Stimulated activated memory B cell treated with anti-CD40 and anti-IgM and Interleukin-4, amounts not matched to agents 10 μg/mL and 1 μg/mL and 100 μg/mL, for 72 hours (primary cell): ENCODE measurements around the gene RAPSN.

Experiments
- ATAC-seq: fragments of 150-1000 bp; cut with Tn5 transposase; 2 replicates; pipeline ENCODE4 v1.10.0; 2021
- H3K27ac Mint-ChIP-seq: one replicate; pipeline ENCODE4 v1.8.0; 2022; ENCODE audit warnings: mild to moderate bottlenecking, mixed read lengths
- H3K27me3 Mint-ChIP-seq: one replicate; pipeline ENCODE4 v1.8.0; 2022; ENCODE audit warnings: mixed read lengths
- H3K36me3 Mint-ChIP-seq: one replicate; pipeline ENCODE4 v1.8.0; 2022; ENCODE audit warnings: mixed read lengths
- H3K4me1 Mint-ChIP-seq: one replicate; pipeline ENCODE4 v1.8.0; 2022; ENCODE audit warnings: mixed read lengths
- H3K4me3 Mint-ChIP-seq: one replicate; pipeline ENCODE4 v1.8.0; 2022; ENCODE audit warnings: mild to moderate bottlenecking, moderate library complexity, mixed read lengths
- H3K9me3 Mint-ChIP-seq: one replicate; pipeline ENCODE4 v1.8.0; 2022; ENCODE audit warnings: mixed read lengths

Gene RAPSN

DNA sequence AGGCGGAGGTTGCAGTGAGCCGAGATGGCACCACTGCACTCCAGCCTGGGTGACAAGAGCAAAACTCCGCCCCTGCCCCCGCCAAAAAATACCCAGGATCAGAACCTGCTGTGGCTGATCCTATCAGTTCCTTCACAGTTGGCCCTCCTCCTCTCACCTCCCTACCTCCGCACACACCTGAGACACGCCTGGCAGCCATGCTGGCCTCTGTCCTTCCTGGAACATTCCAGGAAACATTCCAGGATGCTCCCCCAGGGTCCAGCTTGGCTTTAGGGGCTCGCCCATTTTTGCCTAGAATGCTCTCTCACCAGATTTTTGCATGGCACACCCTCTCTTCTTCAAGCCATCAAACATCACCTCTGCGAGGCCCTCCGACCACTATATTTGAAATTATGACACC, 2.1 kb downstream of the RAPSN start:
- H3K4me1 Mint-ChIP-seq = no peaks in the 10 kb centered on the region
- H3K36me3 Mint-ChIP-seq = no peaks in the 10 kb centered on the region
- no peaks in the 10 kb centered on the region for H3K9me3 Mint-ChIP-seq
- H3K27ac Mint-ChIP-seq = no peak overlapping the region
- no peak for ATAC-seq
- no peak overlapping the region for H3K4me3 Mint-ChIP-seq
- H3K27me3 Mint-ChIP-seq = no peaks in the 10 kb centered on the region

GRCh38 chr11:47445840-47446239, 3.1 kb downstream of the RAPSN start:
- no peaks in the 10 kb centered on the region for H3K36me3 Mint-ChIP-seq

DNA sequence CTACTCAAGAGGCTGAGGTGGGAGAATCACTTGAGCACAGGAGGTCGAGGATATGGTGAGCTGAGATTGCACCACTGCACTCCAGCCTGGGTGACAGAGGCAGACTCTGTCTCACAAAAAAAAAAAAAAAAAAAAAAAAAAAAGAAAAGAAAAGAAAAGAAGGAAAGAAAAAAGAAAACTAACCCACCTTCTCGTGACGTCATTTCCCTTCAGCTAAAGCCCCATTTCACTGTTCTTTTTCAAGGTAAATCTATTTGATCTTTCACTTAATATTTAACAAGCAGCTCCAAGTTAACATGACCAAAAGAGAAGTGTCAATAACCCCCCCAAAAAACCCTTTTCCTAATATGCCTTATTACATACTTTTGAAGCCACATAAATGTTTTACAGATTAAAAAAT, 5.1 kb downstream of the RAPSN start:
- H3K36me3 Mint-ChIP-seq = no peaks in the 10 kb centered on the region
- H3K4me1 Mint-ChIP-seq = no peaks in the 10 kb centered on the region
- ATAC-seq = no peak
- no peaks in the 10 kb centered on the region for H3K9me3 Mint-ChIP-seq
- H3K27ac Mint-ChIP-seq = no peak overlapping the region
- H3K4me3 Mint-ChIP-seq = no peak overlapping the region
- no peaks in the 10 kb centered on the region for H3K27me3 Mint-ChIP-seq

More at GRCh38 chr11:47445840-47446239, 3.1 kb downstream of the RAPSN start:
- Mint-ChIP-seq H3K4me3 (no peak overlapping the region), H3K27ac (no peak overlapping the region), H3K4me1 (no peaks in the 10 kb centered on the region), H3K9me3 (no peaks in the 10 kb centered on the region), H3K27me3 (no peaks in the 10 kb centered on the region)
- ATAC-seq = no peak

- H3K4me1 Mint-ChIP-seq = no peaks in the 10 kb centered on the region
- H3K27me3 Mint-ChIP-seq = no peaks in the 10 kb centered on the region
- H3K4me3 Mint-ChIP-seq = no peak overlapping the region
- no peak for ATAC-seq
- H3K9me3 Mint-ChIP-seq = no peaks in the 10 kb centered on the region
- H3K27ac Mint-ChIP-seq = no peak overlapping the region
- H3K36me3 Mint-ChIP-seq = no peaks in the 10 kb centered on the region
Measured at GRCh38 chr11:47443028-47443700, 5.8 kb downstream of the RAPSN start.

- H3K27ac Mint-ChIP-seq = no peak overlapping the region
- H3K4me3 Mint-ChIP-seq = no peak overlapping the region
- H3K9me3 Mint-ChIP-seq = no peaks in the 10 kb centered on the region
- no peaks in the 10 kb centered on the region for H3K27me3 Mint-ChIP-seq
- H3K4me1 Mint-ChIP-seq = no peaks in the 10 kb centered on the region
- no peaks in the 10 kb centered on the region for H3K36me3 Mint-ChIP-seq
- no peak for ATAC-seq
Measured at GRCh38 chr11:47442514-47442913, 6.4 kb downstream of the RAPSN start.

GRCh38 chr11:47441421-47441820, 7.5 kb downstream of the RAPSN start:
- Mint-ChIP-seq H3K9me3 (no peaks in the 10 kb centered on the region), H3K4me1 (no peaks in the 10 kb centered on the region), H3K36me3 (no peaks in the 10 kb centered on the region), H3K27ac (no peak overlapping the region), H3K4me3 (no peak overlapping the region), H3K27me3 (no peaks in the 10 kb centered on the region)
- no peak for ATAC-seq

DNA sequence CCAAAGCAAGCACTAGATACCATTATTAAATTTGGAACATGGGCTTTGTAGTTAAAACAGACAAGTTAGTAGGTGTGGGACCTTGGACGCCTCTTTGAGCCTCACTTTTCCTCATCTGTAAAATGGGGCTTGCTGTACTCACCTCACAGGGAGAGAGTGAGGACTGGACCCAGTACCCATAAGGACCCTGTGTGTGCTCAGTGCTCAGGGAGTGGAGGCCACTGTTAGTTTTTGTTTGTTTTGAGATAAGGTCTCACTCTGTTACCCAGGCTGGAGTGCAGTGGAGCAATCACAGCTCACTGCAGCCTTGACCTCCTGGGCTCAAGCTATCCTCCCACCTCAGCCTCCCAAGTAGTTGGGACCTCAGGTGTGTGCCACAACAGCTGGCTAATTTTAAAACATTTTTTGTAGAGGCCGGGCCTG, 8.9 kb downstream of the RAPSN start:
- H3K36me3 Mint-ChIP-seq = no peaks in the 10 kb centered on the region
- no peaks in the 10 kb centered on the region for H3K27me3 Mint-ChIP-seq
- no peaks in the 10 kb centered on the region for H3K9me3 Mint-ChIP-seq
- no peak overlapping the region for H3K27ac Mint-ChIP-seq
- H3K4me3 Mint-ChIP-seq = no peak overlapping the region
- ATAC-seq = no peak
- no peaks in the 10 kb centered on the region for H3K4me1 Mint-ChIP-seq

- no peaks in the 10 kb centered on the region for H3K9me3 Mint-ChIP-seq
- no peaks in the 10 kb centered on the region for H3K27me3 Mint-ChIP-seq
- H3K27ac Mint-ChIP-seq = no peak overlapping the region
- no peak overlapping the region for H3K4me3 Mint-ChIP-seq
- H3K4me1 Mint-ChIP-seq = no peaks in the 10 kb centered on the region
- H3K36me3 Mint-ChIP-seq = no peaks in the 10 kb centered on the region
- ATAC-seq = no peak
Measured at GRCh38 chr11:47438721-47439120, 10.2 kb downstream of the RAPSN start.

DNA sequence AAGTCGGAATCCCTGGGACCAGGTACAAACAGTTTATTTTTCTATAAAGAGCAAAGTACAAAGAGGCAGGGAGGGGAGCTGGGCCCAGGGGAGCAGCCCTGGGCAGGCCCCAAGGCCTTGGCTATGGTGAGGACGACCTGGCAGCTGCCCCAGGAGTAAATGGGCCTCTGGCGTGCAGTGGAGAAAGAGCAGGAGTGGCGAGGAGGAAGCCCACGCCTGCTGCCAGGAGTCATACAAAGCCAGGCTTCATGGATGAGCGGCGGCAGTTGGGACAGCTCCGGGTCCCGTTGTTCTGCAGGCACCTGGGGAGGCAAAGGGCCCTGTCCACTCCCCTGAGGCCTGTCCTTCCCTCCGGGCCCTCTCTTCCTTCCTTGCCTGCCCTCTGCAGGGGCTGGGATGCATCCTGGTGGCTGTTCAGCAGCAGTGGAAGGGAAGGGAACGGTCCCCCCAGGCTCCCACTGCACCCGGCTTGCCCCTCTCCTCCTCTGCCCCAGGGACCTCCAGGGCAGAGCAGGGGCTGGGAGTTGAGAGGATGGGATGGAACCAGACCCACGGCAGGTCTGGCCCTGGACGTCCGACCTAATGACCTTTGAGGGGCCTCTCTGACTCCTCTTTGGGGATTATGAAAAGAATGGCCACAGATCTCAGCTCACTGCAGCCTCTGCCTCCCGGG, 11.1 kb downstream of the RAPSN start:
- no peak for ATAC-seq
- H3K27me3 Mint-ChIP-seq = no peaks in the 10 kb centered on the region
- no peak overlapping the region for H3K4me3 Mint-ChIP-seq
- H3K27ac Mint-ChIP-seq = no peak overlapping the region
- no peaks in the 10 kb centered on the region for H3K4me1 Mint-ChIP-seq
- H3K36me3 Mint-ChIP-seq = no peaks in the 10 kb centered on the region
- H3K9me3 Mint-ChIP-seq = no peaks in the 10 kb centered on the region

- Mint-ChIP-seq H3K4me3 (no peak overlapping the region), H3K36me3 (no peaks in the 10 kb centered on the region), H3K27me3 (no peaks in the 10 kb centered on the region), H3K9me3 (no peaks in the 10 kb centered on the region), H3K27ac (no peak overlapping the region), H3K4me1 (no peaks in the 10 kb centered on the region)
- ATAC-seq = no peak
Measured at GRCh38 chr11:47437218-47437745, 11.7 kb downstream of the RAPSN start.

GRCh38 chr11:47436726-47437125, 12.2 kb downstream of the RAPSN start:
- H3K4me3 Mint-ChIP-seq = no peak overlapping the region
- no peak for ATAC-seq

DNA sequence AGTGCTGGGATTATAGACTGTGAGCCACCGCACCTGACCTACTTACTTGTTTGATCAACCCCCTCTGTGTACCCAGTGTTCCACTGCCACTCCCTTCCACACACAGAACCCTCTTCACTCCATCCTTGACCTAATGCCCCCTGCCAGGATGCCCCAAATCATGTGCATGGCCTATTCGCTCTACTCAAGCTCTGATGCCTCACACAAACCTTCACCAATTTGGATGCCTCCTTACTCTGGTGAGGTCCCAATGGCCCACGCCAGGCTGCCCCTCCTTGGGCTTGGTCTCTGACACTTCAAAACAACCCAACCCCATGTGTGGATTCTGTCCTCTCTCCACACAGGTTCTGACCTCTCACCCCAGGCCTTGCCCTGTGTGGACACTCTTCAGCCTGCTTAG, 13.2 kb downstream of the RAPSN start:
- H3K27me3 Mint-ChIP-seq = no peaks in the 10 kb centered on the region
- no peaks in the 10 kb centered on the region for H3K36me3 Mint-ChIP-seq
- no peak overlapping the region for H3K4me3 Mint-ChIP-seq
- ATAC-seq = no peak
- H3K27ac Mint-ChIP-seq = no peak overlapping the region
- H3K4me1 Mint-ChIP-seq = no peaks in the 10 kb centered on the region
- H3K9me3 Mint-ChIP-seq = no peaks in the 10 kb centered on the region

More at GRCh38 chr11:47436726-47437125, 12.2 kb downstream of the RAPSN start:
- Mint-ChIP-seq H3K27me3 (no peaks in the 10 kb centered on the region), H3K9me3 (no peaks in the 10 kb centered on the region), H3K4me1 (no peaks in the 10 kb centered on the region), H3K36me3 (no peaks in the 10 kb centered on the region), H3K27ac (no peak overlapping the region)

GRCh38 chr11:47434011-47434786, 14.7 kb downstream of the RAPSN start:
- ATAC-seq = no peak
- H3K9me3 Mint-ChIP-seq = no peaks in the 10 kb centered on the region
- no peaks in the 10 kb centered on the region for H3K36me3 Mint-ChIP-seq
- H3K4me1 Mint-ChIP-seq = no peaks in the 10 kb centered on the region
- H3K4me3 Mint-ChIP-seq = no peak overlapping the region
- no peak overlapping the region for H3K27ac Mint-ChIP-seq
- no peaks in the 10 kb centered on the region for H3K27me3 Mint-ChIP-seq

DNA sequence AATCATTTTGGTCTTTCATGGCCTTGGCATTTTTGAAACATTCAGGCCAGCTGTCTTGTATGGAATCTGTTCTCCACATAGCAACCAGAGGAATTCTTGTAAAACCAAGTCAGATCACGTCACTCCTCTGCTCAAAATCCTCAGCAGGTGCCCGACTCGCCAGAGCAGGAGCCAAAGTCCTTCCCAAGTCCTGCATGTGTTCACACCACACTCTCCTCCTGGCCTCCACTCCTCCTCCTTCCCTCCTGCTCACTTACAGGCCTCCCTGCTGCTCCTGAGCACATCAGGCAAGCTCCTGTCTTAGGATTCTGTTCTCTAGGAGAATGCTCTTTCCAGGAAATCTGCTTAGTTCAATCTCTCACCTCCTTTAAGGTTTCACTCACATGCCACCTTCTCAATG, 15.8 kb downstream of the RAPSN start:
- H3K4me1 Mint-ChIP-seq = no peaks in the 10 kb centered on the region
- no peak for ATAC-seq
- H3K4me3 Mint-ChIP-seq = no peak overlapping the region
- H3K27me3 Mint-ChIP-seq = no peaks in the 10 kb centered on the region
- no peaks in the 10 kb centered on the region for H3K9me3 Mint-ChIP-seq
- H3K27ac Mint-ChIP-seq = no peak overlapping the region
- H3K36me3 Mint-ChIP-seq = no peaks in the 10 kb centered on the region

DNA sequence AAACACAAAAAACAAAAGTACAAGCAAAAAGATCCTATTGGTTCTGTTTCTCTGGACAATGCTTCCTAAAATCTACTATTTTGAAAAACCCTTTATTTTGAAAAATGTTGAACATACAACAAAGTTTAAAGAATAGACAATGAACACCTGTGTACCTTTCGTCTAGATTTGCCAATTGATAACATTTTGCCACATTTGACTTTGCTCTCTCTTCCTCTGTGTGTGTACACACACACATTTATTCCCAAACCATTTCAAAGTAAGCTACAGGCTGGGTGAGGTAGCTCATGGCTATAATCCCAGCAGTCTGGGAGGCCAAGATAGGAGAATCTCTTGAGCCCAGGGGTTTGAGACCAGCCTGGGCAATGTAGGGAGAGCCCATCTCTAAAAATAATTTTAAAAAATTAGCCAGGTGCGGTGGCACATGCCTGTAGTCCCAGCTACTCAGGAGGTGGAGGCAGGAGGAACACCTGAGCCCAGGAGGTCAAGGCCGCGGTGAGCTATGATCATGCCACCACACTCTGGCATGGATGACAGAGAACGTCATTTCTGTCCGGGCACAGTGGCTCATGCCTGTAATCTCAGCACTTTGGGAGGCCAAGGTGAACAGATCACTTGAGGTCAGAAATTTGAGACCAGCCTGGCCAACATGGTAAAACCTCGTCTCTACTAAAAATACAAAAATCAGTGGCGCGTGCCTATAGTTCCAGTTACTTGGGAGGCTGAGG, 17.4 kb downstream of the RAPSN start:
- Mint-ChIP-seq H3K27me3 (no peaks in the 10 kb centered on the region), H3K9me3 (no peaks in the 10 kb centered on the region), H3K4me1 (no peaks in the 10 kb centered on the region)

More for the DNA sequence above, 17.4 kb downstream of the RAPSN start:
- Mint-ChIP-seq H3K4me3 (no peak overlapping the region), H3K27ac (no peak overlapping the region), H3K36me3 (no peaks in the 10 kb centered on the region)
- no peak for ATAC-seq
